Measurements from ENCODE around the gene MARCHF3. TPM values are rescaled to one million over a fixed set of nuclear protein-coding genes. Genes with fewer than 3 reads are reported as not detected.

The MARCHF3 gene
- total RNA-seq, 6 experiments from 2014 or later: 0.33 to 4.3 (median 0.77) TPM

- 21% methylated on average over 3 of the region's 3 CpGs for WGBS (ENCODE audit: insufficient coverage, low coverage, low lambda C conversion rate, missing lambda C conversion rate)
- no peak for TF ChIP-seq CTCF (IDR thresholded peaks at IDR 0.05)
- no peak for TF ChIP-seq POLR2A (IDR thresholded peaks at IDR 0.05)
- no peak overlapping the region for H3K27ac ChIP-seq
- H3K4me1 ChIP-seq: no peaks in the 10 kb centered on the region
- DNase-seq (no peak), ATAC-seq (peak in 1 of 4 donors; percentile 38)
- H3K27me3 ChIP-seq: no peaks in the 10 kb centered on the region
- no peaks in the 10 kb centered on the region for H3K9me3 ChIP-seq
- H3K36me3 ChIP-seq: no peaks in the 10 kb centered on the region
- intact Hi-C loops (cut with DNase I): no loop called here
- no peak overlapping the region for H3K4me3 ChIP-seq
Observed at GRCh38 chr5:127002390-127002789, 28.0 kb downstream of the MARCHF3 start.

GRCh38 chr5:127001621-127002296, 28.6 kb downstream of the MARCHF3 start:
- no peak overlapping the region for H3K27ac ChIP-seq
- H3K36me3 ChIP-seq: no peaks in the 10 kb centered on the region
- DNase-seq (no peak), ATAC-seq (no peak)
- WGBS (ENCODE audit: insufficient coverage, low coverage, low lambda C conversion rate, missing lambda C conversion rate): 83% methylated on average over 4 of the region's 4 CpGs
- no peaks in the 10 kb centered on the region for H3K27me3 ChIP-seq
- H3K9me3 ChIP-seq: no peaks in the 10 kb centered on the region
- H3K4me1 ChIP-seq: no peaks in the 10 kb centered on the region
- TF ChIP-seq POLR2A (IDR thresholded peaks at IDR 0.05): no peak
- no peak for TF ChIP-seq CTCF (IDR thresholded peaks at IDR 0.05)
- intact Hi-C loops (cut with DNase I): no loop called here
- H3K4me3 ChIP-seq: no peak overlapping the region

GRCh38 chr5:126998895-126999570, 31.3 kb downstream of the MARCHF3 start:
- Histone ChIP-seq H3K4me1 (no peaks in the 10 kb centered on the region), H3K4me3 (no peak overlapping the region), H3K36me3 (no peaks in the 10 kb centered on the region), H3K9me3 (no peaks in the 10 kb centered on the region), H3K27me3 (no peaks in the 10 kb centered on the region), H3K27ac (no peak overlapping the region)
- DNase-seq (no peak), ATAC-seq (no peak)
- TF ChIP-seq POLR2A (IDR thresholded peaks at IDR 0.05): no peak
- TF ChIP-seq CTCF (IDR thresholded peaks at IDR 0.05): no peak
- WGBS (ENCODE audit: insufficient coverage, low coverage, low lambda C conversion rate, missing lambda C conversion rate): 65% methylated on average over 3 of the region's 3 CpGs
- intact Hi-C loops (cut with DNase I): no loop called here

GRCh38 chr5:126998201-126998631, 32.1 kb downstream of the MARCHF3 start:
- Histone ChIP-seq H3K27me3 (no peaks in the 10 kb centered on the region), H3K36me3 (no peaks in the 10 kb centered on the region), H3K4me3 (no peak overlapping the region), H3K9me3 (no peaks in the 10 kb centered on the region), H3K4me1 (no peaks in the 10 kb centered on the region), H3K27ac (no peak overlapping the region)
- 20% methylated on average over 2 of the region's 2 CpGs for WGBS (ENCODE audit: insufficient coverage, low coverage, low lambda C conversion rate, missing lambda C conversion rate)
- intact Hi-C loops (cut with DNase I): no loop called here
- DNase-seq (no peak), ATAC-seq (no peak)
- no peak for TF ChIP-seq POLR2A (IDR thresholded peaks at IDR 0.05)

GRCh38 chr5:126995689-126996088, 34.7 kb downstream of the MARCHF3 start:
- no peak for DNase-seq
- WGBS (ENCODE audit: insufficient coverage, low coverage, low lambda C conversion rate, missing lambda C conversion rate): 33% methylated on average over 1 of the region's 1 CpG
- Histone ChIP-seq H3K4me1 (no peaks in the 10 kb centered on the region), H3K27ac (no peak overlapping the region), H3K9me3 (no peaks in the 10 kb centered on the region), H3K4me3 (no peak overlapping the region), H3K27me3 (no peaks in the 10 kb centered on the region), H3K36me3 (no peaks in the 10 kb centered on the region)
- intact Hi-C loops (cut with DNase I): no loop called here
- TF ChIP-seq CTCF (IDR thresholded peaks at IDR 0.05) (no peak), POLR2A (IDR thresholded peaks at IDR 0.05) (no peak)
- no peak for ATAC-seq

Data from right lobe of liver (tissue), 6 donors.